K562 (cell line): Measurements from ENCODE around the gene PALLD.

Experiments
- ARHGAP35 ChIP-seq: fragments of 450-650 bp; IDR thresholded peaks from 2 replicates; pipeline ENCODE4 v1.6.1; 2018; ENCODE audit not compliant: partially characterized antibody
- COPS2 ChIP-seq: fragments of 450-650 bp; conservative IDR thresholded peaks from 2 replicates; pipeline ENCODE4 v1.6.1; 2016; ENCODE audit warnings: mild to moderate bottlenecking, moderate library complexity
- ELF4 ChIP-seq: fragments of 450-650 bp; formaldehyde crosslinking; IDR thresholded peaks from 2 replicates; pipeline ENCODE4 v1.4.0; 2022; ENCODE audit warnings: missing genetic modification characterization
- HNRNPUL1 ChIP-seq: fragments of 200-400 bp; formaldehyde crosslinking; IDR thresholded peaks from 2 replicates; pipeline ENCODE4 v1.6.1; 2017; ENCODE audit warnings: low read length
- MAFK ChIP-seq: IDR thresholded peaks from 2 replicates; pipeline ENCODE4 v1.6.1; 2011; ENCODE audit warnings: low read length, improper control_type of control experiment
- NBN ChIP-seq: fragments of 450-650 bp; IDR thresholded peaks from 2 replicates; pipeline ENCODE4 v1.6.1; 2016; ENCODE audit warnings: low read depth, mild to moderate bottlenecking
- POLR2A ChIP-seq: fragments of 450-650 bp; conservative IDR thresholded peaks from 2 replicates; pipeline ENCODE4 v1.6.1; 2016
- RFX5 ChIP-seq: IDR thresholded peaks from 2 replicates; pipeline ENCODE4 v1.6.1; 2011; ENCODE audit warnings: low read depth, mild to moderate bottlenecking, improper control_type of control experiment, low read length
- SIN3A ChIP-seq, 2 experiments: fragments of 150-350 bp in 1 of 2; IDR thresholded peaks; 2 replicates each; pipeline ENCODE4 v1.6.1; 2011 to 2016; ENCODE audit warnings: borderline replicate concordance in 2 of 2, low read depth in 2 of 2, low read length in 2 of 2, mild to moderate bottlenecking in 2 of 2, moderate library complexity in 2 of 2; ENCODE audit not compliant: control insufficient read depth in 1 of 2
- SMARCC2 ChIP-seq: fragments of 450-650 bp; IDR thresholded peaks from 2 replicates; pipeline ENCODE4 v1.6.1; 2017; ENCODE audit warnings: antibody characterized with exemption, moderate library complexity, mild to moderate bottlenecking, low read depth
- ZBTB26 ChIP-seq: fragments of 450-650 bp; formaldehyde crosslinking; IDR thresholded peaks from 2 replicates; pipeline ENCODE4 v1.4.0; 2022; ENCODE audit warnings: missing genetic modification characterization
- ZBTB7A ChIP-seq: IDR thresholded peaks from 2 replicates; pipeline ENCODE4 v1.6.1; 2011; ENCODE audit warnings: low read depth, mild to moderate bottlenecking, low read length, moderate library complexity, borderline replicate concordance; ENCODE audit not compliant: control insufficient read depth
- TF ChIP-seq, protein P1 (sequence below), 3 experiments: IDR thresholded peaks in 2 of 3; conservative IDR thresholded peaks in 1 of 3; 2 replicates each; pipeline ENCODE4 v1.5.1; 2011 to 2012; ENCODE audit warnings: low read length in 3 of 3, mild to moderate bottlenecking in 3 of 3, control low read depth in 2 of 3, improper control_type of control experiment in 1 of 3, inconsistent platforms in 1 of 3, low read depth in 1 of 3, mixed read lengths in 1 of 3, moderate library complexity in 1 of 3; ENCODE audit not compliant: insufficient read depth in 2 of 3
- TF ChIP-seq, protein P2 (sequence below): sonication (generic); formaldehyde crosslinking; IDR thresholded peaks from 2 replicates; pipeline ENCODE4 v1.9.0; 2022; ENCODE audit warnings: mild to moderate bottlenecking, missing genetic modification reagents

DNA sequence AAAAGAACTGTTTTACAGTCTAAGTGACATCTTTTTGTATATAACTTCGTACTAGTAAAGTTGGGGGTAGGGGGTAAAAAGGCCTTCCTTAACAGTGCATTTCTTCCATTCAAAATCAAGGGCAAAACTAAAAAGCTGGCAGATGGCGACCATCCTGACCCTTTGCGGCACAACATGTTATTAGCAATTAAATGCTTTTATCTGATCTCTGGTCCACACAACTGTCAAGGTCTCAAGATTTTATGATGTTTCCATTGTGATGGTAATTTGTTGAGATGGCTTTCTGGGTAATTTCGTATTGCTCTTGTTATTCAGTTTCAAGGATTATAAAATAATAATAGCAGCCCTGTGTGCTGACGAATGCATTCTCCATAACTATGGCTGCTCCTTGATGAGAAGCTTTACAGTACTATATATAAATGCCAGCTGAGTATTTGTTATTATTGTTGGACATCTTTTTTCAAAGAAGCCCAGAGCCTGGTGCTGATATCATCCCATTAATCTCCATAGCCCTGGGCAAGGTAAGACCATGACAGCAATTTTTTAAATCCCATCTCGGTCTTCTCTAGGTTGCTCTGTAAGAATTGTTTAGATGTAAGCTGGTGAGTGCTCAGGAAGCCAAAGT lies 423.7 kb downstream of the PALLD start:
- TF ChIP-seq, protein P1, sequence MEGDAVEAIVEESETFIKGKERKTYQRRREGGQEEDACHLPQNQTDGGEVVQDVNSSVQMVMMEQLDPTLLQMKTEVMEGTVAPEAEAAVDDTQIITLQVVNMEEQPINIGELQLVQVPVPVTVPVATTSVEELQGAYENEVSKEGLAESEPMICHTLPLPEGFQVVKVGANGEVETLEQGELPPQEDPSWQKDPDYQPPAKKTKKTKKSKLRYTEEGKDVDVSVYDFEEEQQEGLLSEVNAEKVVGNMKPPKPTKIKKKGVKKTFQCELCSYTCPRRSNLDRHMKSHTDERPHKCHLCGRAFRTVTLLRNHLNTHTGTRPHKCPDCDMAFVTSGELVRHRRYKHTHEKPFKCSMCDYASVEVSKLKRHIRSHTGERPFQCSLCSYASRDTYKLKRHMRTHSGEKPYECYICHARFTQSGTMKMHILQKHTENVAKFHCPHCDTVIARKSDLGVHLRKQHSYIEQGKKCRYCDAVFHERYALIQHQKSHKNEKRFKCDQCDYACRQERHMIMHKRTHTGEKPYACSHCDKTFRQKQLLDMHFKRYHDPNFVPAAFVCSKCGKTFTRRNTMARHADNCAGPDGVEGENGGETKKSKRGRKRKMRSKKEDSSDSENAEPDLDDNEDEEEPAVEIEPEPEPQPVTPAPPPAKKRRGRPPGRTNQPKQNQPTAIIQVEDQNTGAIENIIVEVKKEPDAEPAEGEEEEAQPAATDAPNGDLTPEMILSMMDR (IDR thresholded peaks at IDR 0.05 in 2 of 3, conservative IDR thresholded peaks at IDR 0.05 in 1 of 3; ENCODE audit: insufficient read depth in 2 of 3, low read depth in 1 of 3, low read length in 3 of 3) = no peak
- TF ChIP-seq ARHGAP35 (no peak), SIN3A (IDR thresholded peaks at IDR 0.05; ENCODE audit: borderline replicate concordance in 2 of 2, control insufficient read depth in 1 of 2, low read depth in 2 of 2, low read length in 2 of 2) (no peak), COPS2 (no peak), ZBTB7A (no peak), ZBTB26 (CRISPR knock-in tag) (no peak), ELF4 (CRISPR knock-in tag) (no peak), RFX5 (no peak), SMARCC2 (no peak), POLR2A (no peak), NBN (no peak), HNRNPUL1 (no peak), MAFK (no peak)
- TF ChIP-seq, protein P2, sequence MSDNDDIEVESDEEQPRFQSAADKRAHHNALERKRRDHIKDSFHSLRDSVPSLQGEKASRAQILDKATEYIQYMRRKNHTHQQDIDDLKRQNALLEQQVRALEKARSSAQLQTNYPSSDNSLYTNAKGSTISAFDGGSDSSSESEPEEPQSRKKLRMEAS = no peak
